Measurements from ENCODE around the gene DEFB127.
"Not testable (repeated sequence)": the region's sequence is repeated elsewhere in the genome, so short reads cannot be mapped to it uniquely, and the experiment has no call there.

DNA sequence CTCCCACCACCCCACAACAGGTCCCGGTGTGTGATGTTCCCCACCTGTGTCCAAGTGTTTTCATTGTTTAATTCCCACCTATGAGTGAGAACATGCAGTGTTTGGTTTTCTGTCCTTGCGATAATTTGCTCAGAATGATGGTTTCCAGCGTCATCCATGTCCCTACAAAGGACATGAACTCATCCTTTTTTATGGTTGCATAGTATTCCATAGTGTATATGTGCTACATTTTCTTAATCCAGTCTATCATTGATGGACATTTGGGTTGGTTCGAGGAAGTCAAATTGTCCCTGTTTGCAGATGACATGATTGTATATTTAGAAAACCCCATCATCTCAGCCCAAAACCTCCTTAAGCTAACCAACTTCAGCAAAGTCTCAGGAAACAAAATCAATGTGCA is 46.4 kb downstream of the DEFB127 start:
- TF ChIP-seq, protein P1, sequence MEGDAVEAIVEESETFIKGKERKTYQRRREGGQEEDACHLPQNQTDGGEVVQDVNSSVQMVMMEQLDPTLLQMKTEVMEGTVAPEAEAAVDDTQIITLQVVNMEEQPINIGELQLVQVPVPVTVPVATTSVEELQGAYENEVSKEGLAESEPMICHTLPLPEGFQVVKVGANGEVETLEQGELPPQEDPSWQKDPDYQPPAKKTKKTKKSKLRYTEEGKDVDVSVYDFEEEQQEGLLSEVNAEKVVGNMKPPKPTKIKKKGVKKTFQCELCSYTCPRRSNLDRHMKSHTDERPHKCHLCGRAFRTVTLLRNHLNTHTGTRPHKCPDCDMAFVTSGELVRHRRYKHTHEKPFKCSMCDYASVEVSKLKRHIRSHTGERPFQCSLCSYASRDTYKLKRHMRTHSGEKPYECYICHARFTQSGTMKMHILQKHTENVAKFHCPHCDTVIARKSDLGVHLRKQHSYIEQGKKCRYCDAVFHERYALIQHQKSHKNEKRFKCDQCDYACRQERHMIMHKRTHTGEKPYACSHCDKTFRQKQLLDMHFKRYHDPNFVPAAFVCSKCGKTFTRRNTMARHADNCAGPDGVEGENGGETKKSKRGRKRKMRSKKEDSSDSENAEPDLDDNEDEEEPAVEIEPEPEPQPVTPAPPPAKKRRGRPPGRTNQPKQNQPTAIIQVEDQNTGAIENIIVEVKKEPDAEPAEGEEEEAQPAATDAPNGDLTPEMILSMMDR (IDR thresholded peaks at IDR 0.05; ENCODE audit: insufficient read depth, low read length, poor library complexity, severe bottlenecking) = not testable (repeated sequence)
- not testable (repeated sequence) for TF ChIP-seq EZH2phosphoT487 (conservative IDR thresholded peaks at IDR 0.05; ENCODE audit: low read length)

Measured in SU-DHL-6 (cell line).